HFF-Myc (cell line): Measurements from ENCODE around the gene MAP4K3.
A peak's percentile ranks its signal among the peaks of the same experiment; 100 is the strongest.

Source experiments
- DNase-seq: peaks from one replicate; pipeline ENCODE4 v3.0.0-alpha.2; 2011; ENCODE audit warnings: low read depth; ENCODE audit errors: extremely low read depth
- H3K4me3 ChIP-seq: replicated peaks from 2 replicates; pipeline ENCODE4 v1.5.1; 2011; ENCODE audit warnings: low read depth, mild to moderate bottlenecking, control low read depth, low read length
- TF ChIP-seq, protein P1 (sequence below): IDR thresholded peaks from 2 replicates; pipeline ENCODE4 v1.5.1; 2012; ENCODE audit warnings: mild to moderate bottlenecking, low read depth, low read length, control low read depth; ENCODE audit errors: missing control alignments

MAP4K3 gene

DNA sequence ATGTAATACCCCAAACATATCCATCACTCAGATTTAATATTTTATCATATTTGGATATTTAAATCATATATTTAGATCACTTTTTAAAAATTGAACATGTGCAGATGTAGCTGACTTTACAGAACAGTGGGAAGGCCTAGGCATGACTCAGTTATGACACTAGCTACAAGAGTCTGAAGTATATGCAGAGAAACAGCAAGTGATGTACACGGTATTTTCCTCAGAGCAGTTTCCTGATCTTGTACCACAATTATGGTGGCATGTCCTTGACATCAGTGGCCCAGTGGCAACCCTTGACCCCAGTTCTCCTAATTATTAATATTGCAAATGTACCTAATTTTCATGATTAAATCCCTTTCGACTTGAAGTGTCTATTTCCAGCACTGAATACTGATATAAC is 221.5 kb downstream of the MAP4K3 start:
- TF ChIP-seq, protein P1, sequence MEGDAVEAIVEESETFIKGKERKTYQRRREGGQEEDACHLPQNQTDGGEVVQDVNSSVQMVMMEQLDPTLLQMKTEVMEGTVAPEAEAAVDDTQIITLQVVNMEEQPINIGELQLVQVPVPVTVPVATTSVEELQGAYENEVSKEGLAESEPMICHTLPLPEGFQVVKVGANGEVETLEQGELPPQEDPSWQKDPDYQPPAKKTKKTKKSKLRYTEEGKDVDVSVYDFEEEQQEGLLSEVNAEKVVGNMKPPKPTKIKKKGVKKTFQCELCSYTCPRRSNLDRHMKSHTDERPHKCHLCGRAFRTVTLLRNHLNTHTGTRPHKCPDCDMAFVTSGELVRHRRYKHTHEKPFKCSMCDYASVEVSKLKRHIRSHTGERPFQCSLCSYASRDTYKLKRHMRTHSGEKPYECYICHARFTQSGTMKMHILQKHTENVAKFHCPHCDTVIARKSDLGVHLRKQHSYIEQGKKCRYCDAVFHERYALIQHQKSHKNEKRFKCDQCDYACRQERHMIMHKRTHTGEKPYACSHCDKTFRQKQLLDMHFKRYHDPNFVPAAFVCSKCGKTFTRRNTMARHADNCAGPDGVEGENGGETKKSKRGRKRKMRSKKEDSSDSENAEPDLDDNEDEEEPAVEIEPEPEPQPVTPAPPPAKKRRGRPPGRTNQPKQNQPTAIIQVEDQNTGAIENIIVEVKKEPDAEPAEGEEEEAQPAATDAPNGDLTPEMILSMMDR: no peak
- no peak for DNase-seq
- H3K4me3 ChIP-seq: no peak overlapping the region

DNA sequence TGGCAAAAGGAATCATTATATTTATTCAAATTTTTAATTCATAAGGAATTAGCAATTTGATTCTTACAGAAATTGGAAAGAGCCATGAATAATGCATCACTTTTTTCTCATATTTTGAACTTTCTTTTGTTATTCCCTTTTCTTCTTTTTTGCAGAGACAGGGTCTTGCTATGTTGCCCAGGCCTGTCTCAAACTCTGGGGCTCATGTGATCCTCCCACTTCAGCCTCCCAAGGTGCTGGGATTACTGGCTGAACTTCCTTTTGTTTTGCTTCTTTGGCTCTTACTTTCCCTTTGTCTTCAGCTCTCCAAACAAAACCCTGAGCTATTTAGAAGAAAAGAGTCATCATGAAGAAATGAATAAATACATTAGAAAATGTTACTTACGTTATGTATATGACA is 224.1 kb downstream of the MAP4K3 start:
- TF ChIP-seq, protein P1: no peak
- no peak overlapping the region for H3K4me3 ChIP-seq
- DNase-seq: no peak

DNA sequence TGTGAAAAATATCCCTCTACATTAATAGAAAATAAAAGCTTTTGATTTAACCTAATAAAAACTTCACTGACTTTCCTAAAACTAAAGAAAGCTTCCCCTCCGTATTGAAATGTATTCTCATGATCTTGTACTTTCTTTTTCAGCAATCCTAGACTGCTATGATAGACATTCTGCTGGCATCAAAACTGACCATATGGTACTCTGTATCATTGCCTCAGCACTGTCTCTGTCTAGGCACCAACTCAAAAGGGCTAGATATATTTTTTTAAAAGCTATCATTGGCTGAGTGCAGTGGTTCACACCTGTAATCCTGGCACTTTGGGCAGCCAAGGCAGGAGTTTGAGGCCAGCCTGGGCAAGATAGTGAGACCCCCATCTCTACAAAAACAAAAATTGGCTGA is 226.2 kb downstream of the MAP4K3 start:
- no peak for DNase-seq
- TF ChIP-seq, protein P1: no peak

DNA sequence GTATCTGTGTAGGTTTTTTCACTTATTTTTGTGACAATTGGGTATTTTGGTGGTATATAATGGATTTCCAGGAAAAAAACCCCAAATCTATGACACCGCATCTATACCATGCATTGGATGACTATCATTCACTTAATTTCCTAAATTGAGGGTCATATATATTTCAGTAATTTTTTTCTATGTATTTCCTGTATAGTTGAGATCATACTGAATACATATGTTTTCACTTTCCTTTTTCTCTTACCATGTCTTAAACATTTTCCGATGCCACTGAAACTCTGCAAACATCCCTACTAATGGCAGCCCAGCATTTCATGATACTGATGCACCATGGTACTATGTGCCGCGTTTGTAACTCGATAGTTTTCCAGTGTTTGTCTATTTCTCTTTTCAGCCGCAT is 233.7 kb downstream of the MAP4K3 start:
- TF ChIP-seq, protein P1: no peak
- no peak overlapping the region for H3K4me3 ChIP-seq
- DNase-seq: no peak

More for the DNA sequence above, 226.2 kb downstream of the MAP4K3 start:
- no peak overlapping the region for H3K4me3 ChIP-seq

DNA sequence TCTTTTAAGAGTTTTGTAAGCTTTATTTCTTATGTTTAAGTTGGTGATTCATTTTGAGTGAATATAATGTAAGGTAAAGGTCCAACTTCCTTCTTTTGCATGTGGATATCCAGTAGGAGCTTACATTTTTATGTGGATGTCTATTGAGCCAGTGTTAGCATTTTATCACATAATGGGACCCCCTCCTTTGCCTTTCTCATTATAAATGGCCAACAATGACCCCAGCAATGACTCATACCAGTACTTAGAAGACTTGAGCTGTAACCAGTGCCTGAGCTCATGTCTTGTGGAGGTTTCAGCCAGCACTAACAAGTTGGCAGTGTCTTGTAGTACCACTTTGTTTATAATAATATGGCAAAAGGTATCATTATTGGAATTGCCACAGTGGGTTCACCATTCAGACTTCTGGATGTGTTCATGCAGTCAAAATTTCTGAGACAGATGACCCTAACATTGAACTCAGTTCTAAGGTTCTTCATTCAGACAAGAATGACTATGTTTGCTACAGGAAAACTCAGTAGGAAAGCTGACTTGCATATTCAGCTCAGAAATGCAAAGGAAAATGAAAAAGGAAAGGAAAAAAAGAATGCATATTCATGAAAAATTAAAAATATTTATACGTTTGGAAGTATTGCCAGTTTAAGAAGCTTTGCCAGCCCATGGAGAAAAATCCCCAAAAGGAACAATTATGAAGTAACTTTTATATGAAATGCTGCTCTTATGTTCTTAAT is 234.3 kb downstream of the MAP4K3 start:
- H3K4me3 ChIP-seq: no peak overlapping the region
- peak; percentile 2 for DNase-seq
- TF ChIP-seq, protein P1: no peak
